Measurements from ENCODE around the gene GFY. TPM values are rescaled to one million over a fixed set of nuclear protein-coding genes. Genes with fewer than 3 reads are reported as not detected.

GFY gene
- total RNA-seq, 3 donors from 2014 or later (not counting 1 experiment from before 2014, with no cell fraction given): not detected

GRCh38 chr19:49398001-49398615 is 27.1 kb upstream of the GFY start:
- TF ChIP-seq CTCF (IDR thresholded peaks at IDR 0.05): no peak
- Mint-ChIP-seq H3K9me3 (no peaks in the 10 kb centered on the region), H3K4me1 (no peaks in the 10 kb centered on the region), H3K27me3 (ENCODE audit: low read depth in 2 of 2) (peaks cover 0 to 10% of the 10 kb centered on the region in 2 donors), H3K36me3 (no peaks in the 10 kb centered on the region), H3K4me3 (no peak overlapping the region), H3K27ac (no peak overlapping the region)
- H3K4me3 ChIP-seq (ENCODE audit: low read length): no peak overlapping the region
- DNase-seq (no peak), ATAC-seq (no peak)
- no peak overlapping the region for H3K27ac ChIP-seq (ENCODE audit: low read length)
- intact Hi-C loops (cut with micrococcal nuclease): no loop called here
- H3K9me3 ChIP-seq (ENCODE audit: control insufficient read depth, insufficient read depth, low read length): no peaks in the 10 kb centered on the region
- H3K27me3 ChIP-seq (ENCODE audit: control insufficient read depth, insufficient read depth, low read length): no peaks in the 10 kb centered on the region
- no peaks in the 10 kb centered on the region for H3K4me1 ChIP-seq (ENCODE audit: control insufficient read depth, insufficient read depth, low read length)
- WGBS (ENCODE audit: insufficient coverage): 80% methylated on average over 11 of the region's 11 CpGs
- no peaks in the 10 kb centered on the region for H3K36me3 ChIP-seq (ENCODE audit: control insufficient read depth, insufficient read depth, low read length)

GRCh38 chr19:49398931-49399330 is 26.3 kb upstream of the GFY start:
- H3K36me3 Mint-ChIP-seq: no peaks in the 10 kb centered on the region
- no peak overlapping the region for H3K4me3 Mint-ChIP-seq
- peaks cover 0 to 10% of the 10 kb centered on the region in 2 donors for H3K27me3 Mint-ChIP-seq (ENCODE audit: low read depth in 2 of 2)
- intact Hi-C loops (cut with micrococcal nuclease): no loop called here
- Histone ChIP-seq H3K4me1 (ENCODE audit: control insufficient read depth, insufficient read depth, low read length) (peaks cover 4% of the 10 kb centered on the region), H3K36me3 (ENCODE audit: control insufficient read depth, insufficient read depth, low read length) (no peaks in the 10 kb centered on the region), H3K27me3 (ENCODE audit: control insufficient read depth, insufficient read depth, low read length) (no peaks in the 10 kb centered on the region), H3K9me3 (ENCODE audit: control insufficient read depth, insufficient read depth, low read length) (no peaks in the 10 kb centered on the region), H3K4me3 (ENCODE audit: low read length) (no peak overlapping the region), H3K27ac (ENCODE audit: low read length) (no peak overlapping the region)
- H3K27ac Mint-ChIP-seq: no peak overlapping the region
- no peaks in the 10 kb centered on the region for H3K9me3 Mint-ChIP-seq
- ATAC-seq: no peak
- no peak for DNase-seq
- no peaks in the 10 kb centered on the region for H3K4me1 Mint-ChIP-seq
- 93% methylated on average over 5 of the region's 6 CpGs for WGBS (ENCODE audit: insufficient coverage)
- no peak for TF ChIP-seq CTCF (IDR thresholded peaks at IDR 0.05)

GRCh38 chr19:49400029-49400428 is 25.2 kb upstream of the GFY start:
- intact Hi-C loops (cut with micrococcal nuclease): no loop called here
- no peaks in the 10 kb centered on the region for H3K27me3 ChIP-seq (ENCODE audit: control insufficient read depth, insufficient read depth, low read length)
- ATAC-seq (no peak), DNase-seq (no peak)
- H3K4me1 ChIP-seq (ENCODE audit: control insufficient read depth, insufficient read depth, low read length): peaks cover 4% of the 10 kb centered on the region
- H3K4me3 ChIP-seq (ENCODE audit: low read length): no peak overlapping the region
- H3K36me3 ChIP-seq (ENCODE audit: control insufficient read depth, insufficient read depth, low read length): no peaks in the 10 kb centered on the region
- H3K27ac ChIP-seq (ENCODE audit: low read length): no peak overlapping the region
- Mint-ChIP-seq H3K27ac (no peak overlapping the region), H3K27me3 (ENCODE audit: low read depth in 2 of 2) (peaks cover 0 to 10% of the 10 kb centered on the region in 2 donors), H3K36me3 (no peaks in the 10 kb centered on the region), H3K4me1 (no peaks in the 10 kb centered on the region), H3K9me3 (no peaks in the 10 kb centered on the region), H3K4me3 (no peak overlapping the region)
- 97% methylated on average over 5 of the region's 6 CpGs for WGBS (ENCODE audit: insufficient coverage)
- H3K9me3 ChIP-seq (ENCODE audit: control insufficient read depth, insufficient read depth, low read length): no peaks in the 10 kb centered on the region
- TF ChIP-seq CTCF (IDR thresholded peaks at IDR 0.05): no peak
